HAP-1 (cell line): ENCODE results near the gene QKI.
A peak's percentile ranks its signal among the peaks of the same experiment; 100 is the strongest.

ENCODE experiments used
- DNase-seq, 2 experiments: peaks; one replicate each; pipeline ENCODE4 v3.0.0-alpha.2; 2016 to 2020; ENCODE audit warnings: low spot score in 2 of 2
- H3K27me3 ChIP-seq: fragments of 250-450 bp; sonication (Bioruptor Pico); 2 replicates; pipeline ENCODE4 v1.5.1; 2020; ENCODE audit warnings: low read depth, mild to moderate bottlenecking, moderate library complexity
- H3K36me3 ChIP-seq: fragments of 250-450 bp; sonication (Bioruptor Pico); replicated peaks from 2 replicates; pipeline ENCODE4 v1.5.1; 2020; ENCODE audit warnings: mild to moderate bottlenecking
- H3K4me1 ChIP-seq: fragments of 250-450 bp; sonication (Bioruptor Pico); 2 replicates; pipeline ENCODE4 v1.5.1; 2020; ENCODE audit warnings: mild to moderate bottlenecking
- H3K4me3 ChIP-seq: fragments of 250-450 bp; sonication (Bioruptor Pico); 2 replicates; pipeline ENCODE4 v1.5.1; 2020; ENCODE audit warnings: mild to moderate bottlenecking, moderate library complexity
- H3K9me3 ChIP-seq: fragments of 250-450 bp; sonication (Bioruptor Pico); 2 replicates; pipeline ENCODE4 v1.5.1; 2020; ENCODE audit warnings: mild to moderate bottlenecking, moderate library complexity
- in situ Hi-C: fragments of 300-500 bp; cut with MboI; formaldehyde crosslinking; loops from 3 replicates; pipeline ENCODE4 v1.14.3; 2020; ENCODE audit warnings: low sequenced_read_pairs, inconsistent platforms, mixed read lengths

Gene QKI

DNA sequence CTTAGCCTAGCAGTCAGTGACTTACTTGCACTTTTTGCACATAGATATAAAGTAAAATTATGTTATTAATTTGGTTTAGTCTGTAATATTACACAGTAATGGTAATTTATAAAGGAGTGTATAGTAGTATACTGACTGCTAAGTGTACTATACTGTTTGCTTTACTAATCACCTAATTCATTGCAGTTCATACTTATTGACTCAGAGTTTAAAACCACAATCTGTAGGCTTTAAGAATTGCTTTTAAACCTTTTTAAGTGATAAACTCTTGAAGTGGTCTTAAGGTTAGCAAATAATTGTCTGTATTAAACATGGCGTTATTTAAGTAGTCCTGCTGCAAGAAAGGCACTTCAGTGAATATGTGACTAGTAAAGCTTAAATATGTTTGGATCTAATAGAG, 151.5 kb downstream of the QKI start:
- Histone ChIP-seq H3K4me1 (0 out of 2 replicates have a peak, but pooled peaks cover 2% of the 10 kb centered on the region), H3K27me3 (no peaks in the 10 kb centered on the region), H3K4me3 (no peak overlapping the region), H3K9me3 (no peaks in the 10 kb centered on the region), H3K36me3 (peaks cover 49% of the 10 kb centered on the region)
- in situ Hi-C loops, result no loop called here
- DNase-seq, result no peak

DNA sequence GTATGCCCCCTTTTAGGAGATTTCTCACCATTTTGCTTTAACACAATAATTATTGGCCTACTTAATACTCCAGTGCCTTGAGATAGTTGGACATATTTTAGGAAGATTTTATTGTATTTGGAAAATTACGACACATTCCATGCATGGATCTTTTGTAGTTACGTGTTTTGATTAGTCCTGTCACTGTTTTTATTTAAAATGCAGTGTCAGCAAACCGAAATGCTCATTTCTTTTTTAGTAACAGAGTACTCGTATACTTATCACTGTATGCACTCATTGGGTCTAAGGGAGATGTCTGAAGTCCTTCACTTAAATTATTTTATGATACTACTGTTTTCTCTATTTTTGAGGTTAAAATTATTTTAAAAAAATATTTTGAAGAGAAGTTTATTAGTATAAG, 153.8 kb downstream of the QKI start:
- H3K9me3 ChIP-seq, result no peaks in the 10 kb centered on the region
- no peaks in the 10 kb centered on the region for H3K27me3 ChIP-seq
- H3K4me1 ChIP-seq, result no peaks in the 10 kb centered on the region; the same call in 1 of the 2 replicates
- no peak overlapping the region for H3K4me3 ChIP-seq
- peaks cover 47% of the 10 kb centered on the region for H3K36me3 ChIP-seq
- no peak for DNase-seq
- in situ Hi-C loops, result no loop called here

DNA sequence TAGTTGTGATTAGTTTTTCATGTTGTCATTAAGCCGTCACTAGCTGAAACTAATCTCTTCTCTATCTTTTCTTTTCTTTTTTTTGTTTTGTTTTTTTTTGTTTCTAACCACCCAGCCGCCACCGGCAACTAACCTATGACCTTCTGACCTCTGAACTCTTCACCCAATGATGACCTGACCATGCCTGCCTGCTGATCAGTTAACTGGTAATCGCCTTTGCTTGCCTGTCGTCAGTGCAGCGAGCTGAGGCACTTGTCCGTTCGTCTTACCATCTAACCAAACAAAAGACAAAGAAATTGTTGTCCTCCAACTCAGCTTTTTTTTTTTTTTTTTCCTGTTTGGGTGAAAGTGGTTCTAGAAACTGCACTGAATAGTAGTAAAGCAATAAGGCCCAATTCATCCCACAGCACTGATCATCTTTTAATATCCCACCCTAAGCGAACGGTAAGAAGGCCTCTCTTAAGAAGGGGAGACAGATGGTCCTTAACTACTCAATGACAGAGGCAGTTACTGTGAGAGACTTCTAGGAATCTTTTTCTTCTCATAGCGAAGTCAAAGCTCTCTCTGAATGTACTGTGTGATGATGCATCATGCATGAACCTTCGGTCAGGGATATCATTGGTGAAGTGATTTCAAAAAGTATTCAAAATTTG, 156.2 kb downstream of the QKI start:
- in situ Hi-C loops, result no loop called here
- no peak overlapping the region for H3K4me3 ChIP-seq
- no peaks in the 10 kb centered on the region for H3K27me3 ChIP-seq
- H3K9me3 ChIP-seq, result no peaks in the 10 kb centered on the region
- H3K4me1 ChIP-seq, result no peaks in the 10 kb centered on the region; the same call in 1 of the 2 replicates
- peaks cover 22% of the 10 kb centered on the region for H3K36me3 ChIP-seq
- DNase-seq, result no peak

DNA sequence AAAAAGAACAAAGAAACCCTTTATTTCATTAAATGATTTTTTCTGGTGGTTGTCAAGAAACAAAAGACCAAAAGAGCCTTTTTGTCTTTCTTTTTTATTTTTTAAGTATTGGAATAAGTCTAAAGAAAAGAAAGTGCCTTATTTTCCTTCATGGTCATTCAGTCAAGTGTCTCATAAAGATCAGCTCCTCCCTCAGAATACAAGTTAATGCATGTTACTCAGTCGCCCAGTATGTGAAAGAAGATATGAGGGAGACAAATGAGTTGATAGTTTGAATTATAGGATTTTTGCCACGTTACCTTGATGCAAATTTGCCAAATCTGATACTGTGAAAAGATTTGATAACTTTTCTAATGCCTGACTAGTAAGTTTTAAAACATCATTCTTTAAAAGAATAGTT, 157.2 kb downstream of the QKI start:
- no peak for DNase-seq
- Histone ChIP-seq H3K9me3 (no peaks in the 10 kb centered on the region), H3K4me1 (no peaks in the 10 kb centered on the region; the same call in 1 of the 2 replicates), H3K27me3 (no peaks in the 10 kb centered on the region), H3K36me3 (peaks cover 20% of the 10 kb centered on the region), H3K4me3 (no peak overlapping the region)
- in situ Hi-C loops, result no loop called here

GRCh38 chr6:163572612-163573011, 158.1 kb downstream of the QKI start:
- H3K27me3 ChIP-seq, result no peaks in the 10 kb centered on the region
- H3K4me1 ChIP-seq, result no peaks in the 10 kb centered on the region; the same call in 1 of the 2 replicates
- in situ Hi-C loops, result no loop called here
- H3K4me3 ChIP-seq, result no peak overlapping the region
- DNase-seq, result no peak
- peaks cover 13% of the 10 kb centered on the region for H3K36me3 ChIP-seq
- no peaks in the 10 kb centered on the region for H3K9me3 ChIP-seq

GRCh38 chr6:163573503-163574179, 159.1 kb downstream of the QKI start:
- H3K27me3 ChIP-seq, result no peaks in the 10 kb centered on the region
- H3K9me3 ChIP-seq, result no peaks in the 10 kb centered on the region
- peaks cover 10% of the 10 kb centered on the region for H3K36me3 ChIP-seq
- DNase-seq, result peak in 1 of 2 experiments; percentile 29
- in situ Hi-C loops, result no loop called here
- H3K4me3 ChIP-seq, result no peak overlapping the region
- no peaks in the 10 kb centered on the region; the same call in 1 of the 2 replicates for H3K4me1 ChIP-seq

- DNase-seq, result no peak
- peaks cover under 1% of the 10 kb centered on the region for H3K36me3 ChIP-seq
- H3K27me3 ChIP-seq, result no peaks in the 10 kb centered on the region
- H3K4me3 ChIP-seq, result no peak overlapping the region
- no peaks in the 10 kb centered on the region for H3K9me3 ChIP-seq
- in situ Hi-C loops, result no loop called here
- H3K4me1 ChIP-seq, result no peaks in the 10 kb centered on the region; the same call in 1 of the 2 replicates
Observed at GRCh38 chr6:163576114-163576513, 161.6 kb downstream of the QKI start.

GRCh38 chr6:163577404-163577803, 162.9 kb downstream of the QKI start:
- Histone ChIP-seq H3K27me3 (no peaks in the 10 kb centered on the region), H3K36me3 (no peaks in the 10 kb centered on the region), H3K9me3 (no peaks in the 10 kb centered on the region), H3K4me1 (no peaks in the 10 kb centered on the region; the same call in 1 of the 2 replicates), H3K4me3 (no peak overlapping the region)
- in situ Hi-C loops, result no loop called here
- DNase-seq, result no peak

DNA sequence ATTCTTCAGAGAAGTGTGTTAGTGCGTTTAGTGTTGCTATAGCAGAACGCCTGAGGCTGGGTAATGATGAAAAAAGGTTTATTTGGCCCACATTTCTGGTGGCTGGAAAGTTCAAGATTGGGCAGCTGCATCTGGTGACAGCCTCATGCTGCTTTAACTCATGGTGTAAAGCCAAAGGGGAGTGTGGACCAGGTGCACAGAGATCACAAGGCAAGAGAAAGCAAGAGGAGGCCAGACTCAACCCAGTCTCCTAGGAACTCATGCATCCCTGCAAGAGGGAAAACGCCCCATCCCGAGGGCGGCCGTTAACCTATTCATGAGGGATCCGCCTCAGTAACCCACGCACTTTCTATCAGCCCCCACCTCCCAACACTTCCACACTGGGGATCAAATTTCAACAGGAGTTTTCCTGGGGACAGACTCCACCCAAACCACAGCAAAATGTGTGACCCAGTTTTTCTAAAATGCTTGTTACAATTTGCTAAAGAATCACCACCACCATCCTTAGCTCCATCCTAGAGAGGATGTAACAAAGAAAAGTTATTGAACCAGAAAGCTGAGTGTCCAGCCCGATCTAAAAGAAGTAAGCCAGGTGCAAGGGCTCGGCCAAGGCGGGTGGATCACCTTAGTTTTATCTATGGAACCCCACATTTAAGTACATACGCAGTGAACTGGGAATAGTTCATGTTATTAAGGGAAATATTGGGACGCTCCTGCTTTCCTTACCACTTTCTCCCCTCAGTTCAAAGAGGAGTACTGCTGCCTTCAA, 164.8 kb downstream of the QKI start:
- H3K36me3 ChIP-seq, result no peaks in the 10 kb centered on the region
- H3K4me3 ChIP-seq, result no peak overlapping the region
- no peaks in the 10 kb centered on the region for H3K4me1 ChIP-seq
- H3K27me3 ChIP-seq, result no peaks in the 10 kb centered on the region
- in situ Hi-C loops, result no loop called here
- DNase-seq, result peak in 1 of 2 experiments; percentile 31
- H3K9me3 ChIP-seq, result no peaks in the 10 kb centered on the region

GRCh38 chr6:163579880-163580295, 165.4 kb downstream of the QKI start:
- DNase-seq, result peak in 1 of 2 experiments; percentile 16
- in situ Hi-C loops, result no loop called here
- Histone ChIP-seq H3K4me1 (no peaks in the 10 kb centered on the region), H3K4me3 (no peak overlapping the region), H3K27me3 (no peaks in the 10 kb centered on the region), H3K9me3 (no peaks in the 10 kb centered on the region), H3K36me3 (no peaks in the 10 kb centered on the region)

DNA sequence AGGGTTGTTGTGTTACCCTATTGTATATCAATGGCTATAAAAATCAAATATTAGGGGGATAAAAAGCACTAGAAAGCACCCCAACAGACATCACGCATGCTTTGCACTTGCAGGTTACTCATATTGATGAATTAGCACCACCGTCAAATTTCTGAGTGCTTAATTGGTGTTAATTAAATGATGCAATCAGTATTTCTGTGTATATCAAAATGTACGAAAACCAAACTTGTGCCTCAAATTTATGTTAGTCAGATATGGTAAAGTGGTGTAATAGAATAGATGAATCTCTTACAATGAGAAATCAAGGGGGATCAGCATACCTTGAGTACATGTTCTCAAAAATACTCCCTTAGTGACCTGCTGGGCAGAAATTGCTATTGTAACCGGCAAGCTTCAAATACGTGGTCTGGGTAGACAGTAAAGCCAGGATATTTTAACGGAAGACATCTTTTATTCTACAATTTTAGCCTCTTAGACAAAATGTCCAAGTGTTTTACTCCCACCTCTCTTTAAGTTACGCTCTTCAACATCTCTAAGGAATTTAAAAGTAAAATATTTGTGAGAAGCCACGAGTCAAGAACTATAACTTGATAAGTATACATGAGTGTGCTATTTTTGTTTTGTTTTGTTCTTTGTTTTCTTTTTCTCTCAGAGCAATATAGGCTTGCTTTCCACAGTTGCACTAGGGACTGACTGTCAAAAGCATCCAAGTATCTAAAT, 166.0 kb downstream of the QKI start:
- in situ Hi-C loops, result no loop called here
- no peak overlapping the region for H3K4me3 ChIP-seq
- no peaks in the 10 kb centered on the region for H3K9me3 ChIP-seq
- H3K4me1 ChIP-seq, result no peaks in the 10 kb centered on the region
- H3K36me3 ChIP-seq, result no peaks in the 10 kb centered on the region
- no peaks in the 10 kb centered on the region for H3K27me3 ChIP-seq
- DNase-seq, result no peak

DNA sequence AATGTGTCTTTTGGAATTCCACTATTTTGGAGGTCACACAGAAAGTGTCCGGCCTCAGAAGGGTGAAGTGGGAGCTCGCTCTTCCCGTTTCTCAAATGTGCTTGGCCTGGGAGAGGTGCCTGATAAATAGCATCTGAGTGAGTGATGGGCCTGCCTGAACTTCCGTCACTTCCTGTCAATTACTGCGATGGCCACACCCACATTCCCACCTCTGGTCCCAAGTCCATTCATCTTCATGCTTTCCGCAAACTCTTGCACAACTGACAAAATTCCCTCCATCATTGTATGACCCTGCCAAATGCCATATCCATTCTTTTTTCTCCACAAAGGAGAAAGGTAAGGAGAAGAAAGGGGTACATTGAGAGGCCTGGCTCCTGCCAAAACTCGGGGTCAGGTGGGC, 169.0 kb downstream of the QKI start:
- no peaks in the 10 kb centered on the region for H3K27me3 ChIP-seq
- no peaks in the 10 kb centered on the region for H3K4me1 ChIP-seq
- no peaks in the 10 kb centered on the region for H3K36me3 ChIP-seq
- no peak for DNase-seq
- in situ Hi-C loops, result no loop called here
- H3K9me3 ChIP-seq, result no peaks in the 10 kb centered on the region
- no peak overlapping the region for H3K4me3 ChIP-seq

- in situ Hi-C loops, result no loop called here
- Histone ChIP-seq H3K9me3 (no peaks in the 10 kb centered on the region), H3K4me3 (no peak overlapping the region), H3K36me3 (no peaks in the 10 kb centered on the region), H3K4me1 (no peaks in the 10 kb centered on the region), H3K27me3 (no peaks in the 10 kb centered on the region)
- DNase-seq, result no peak
Observed at GRCh38 chr6:163585932-163586437, 171.5 kb downstream of the QKI start.
